Measurements from ENCODE around the gene PDZD7.

PDZD7 gene

GRCh38 chr10:101018118-101018599, 12.8 kb downstream of the PDZD7 start:
- no peak for DNase-seq

DNA sequence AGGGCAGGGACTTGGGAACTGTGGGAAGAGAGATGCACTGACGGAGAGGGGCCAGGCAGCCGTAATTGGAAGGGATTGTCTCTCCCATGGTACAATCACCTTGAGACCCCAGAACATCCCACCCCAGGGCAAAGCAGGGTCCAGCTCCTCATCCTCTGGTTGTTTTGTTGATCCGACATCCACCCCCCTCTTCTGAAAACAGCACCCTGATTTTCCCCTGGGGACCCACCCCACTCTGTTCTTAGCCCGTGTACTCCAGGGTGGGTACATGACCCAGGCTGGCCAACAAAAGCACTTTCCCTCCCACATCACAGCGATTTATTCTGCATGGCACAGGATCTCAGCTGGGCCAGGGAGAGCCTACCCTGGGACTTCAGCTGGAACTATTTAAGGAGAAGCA, 14.1 kb downstream of the PDZD7 start:
- no peak for DNase-seq

DNA sequence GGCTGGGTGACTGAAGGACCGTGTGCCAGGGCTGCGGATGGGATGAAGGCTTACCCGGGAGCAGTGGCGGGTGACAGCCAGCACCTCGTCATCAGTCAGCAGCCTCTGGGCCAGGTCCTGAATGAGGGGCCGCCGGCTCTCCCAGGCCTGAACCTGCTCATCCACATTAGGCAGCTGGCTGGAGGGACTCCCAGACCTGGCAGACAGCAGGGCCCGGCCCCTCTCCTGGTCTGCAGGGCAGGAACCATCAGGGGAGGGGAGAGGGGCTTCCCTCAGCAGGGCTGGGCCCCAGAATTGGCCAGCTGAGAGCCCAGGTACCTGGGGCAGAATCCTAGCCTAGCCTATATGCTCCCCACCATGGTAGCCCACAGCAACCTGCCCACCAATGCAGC, 15.4 kb downstream of the PDZD7 start:
- no peak for DNase-seq

DNA sequence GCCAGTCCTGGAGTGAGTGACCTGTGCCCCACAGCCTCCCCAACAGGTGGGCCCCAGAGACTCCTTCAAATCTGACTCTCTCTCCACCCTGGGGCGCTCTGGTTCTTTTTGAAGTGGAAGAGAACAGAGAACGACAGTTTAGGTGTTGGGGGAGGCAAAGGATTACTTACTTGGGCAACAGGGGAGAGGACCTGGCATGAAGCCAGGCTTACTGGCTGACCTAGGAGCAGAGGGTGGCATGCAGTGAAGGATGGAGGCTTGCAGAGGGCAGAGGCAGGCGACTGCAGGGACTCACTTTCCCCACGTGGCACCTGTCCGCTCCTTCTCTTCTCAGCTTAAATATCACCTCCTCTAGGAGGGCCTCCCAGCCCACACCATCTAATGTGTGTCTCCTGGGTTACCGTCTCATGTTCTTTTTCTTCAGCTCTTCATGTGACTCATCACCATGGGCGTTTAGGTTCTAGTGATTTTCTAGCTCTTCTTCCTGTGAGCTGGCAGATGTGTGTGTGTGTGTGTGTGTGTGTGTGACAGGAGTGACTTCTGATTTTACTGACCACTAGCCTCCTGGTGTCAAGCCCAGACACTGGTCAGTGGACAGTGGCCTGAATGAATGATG, 15.9 kb downstream of the PDZD7 start:
- DNase-seq = no peak

- peak; percentile 83 for DNase-seq
Observed at GRCh38 chr10:101014230-101014884, 16.6 kb downstream of the PDZD7 start.

DNA sequence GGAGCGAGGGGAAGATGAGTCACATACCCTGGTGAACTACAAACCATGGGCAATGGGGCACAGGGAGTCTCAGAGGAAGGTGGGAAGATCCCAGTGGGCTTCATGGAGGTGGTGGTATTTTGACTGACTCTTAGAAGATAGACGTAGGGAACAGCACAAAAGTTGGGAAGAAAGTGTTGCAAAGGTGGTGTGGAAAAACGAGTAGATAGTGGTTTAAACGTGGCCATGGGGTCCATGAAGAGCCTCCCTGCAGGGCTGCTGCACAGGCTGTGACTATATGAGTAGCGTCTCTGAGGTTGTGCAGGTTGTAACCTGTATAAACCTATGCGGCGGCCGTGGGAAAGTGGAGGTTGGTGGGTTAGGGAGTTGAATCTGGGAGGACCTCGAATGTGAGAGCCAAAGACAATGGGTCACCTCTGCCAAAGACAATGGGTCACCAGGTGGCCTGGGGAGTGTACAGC, 17.5 kb downstream of the PDZD7 start:
- DNase-seq = no peak

DNA sequence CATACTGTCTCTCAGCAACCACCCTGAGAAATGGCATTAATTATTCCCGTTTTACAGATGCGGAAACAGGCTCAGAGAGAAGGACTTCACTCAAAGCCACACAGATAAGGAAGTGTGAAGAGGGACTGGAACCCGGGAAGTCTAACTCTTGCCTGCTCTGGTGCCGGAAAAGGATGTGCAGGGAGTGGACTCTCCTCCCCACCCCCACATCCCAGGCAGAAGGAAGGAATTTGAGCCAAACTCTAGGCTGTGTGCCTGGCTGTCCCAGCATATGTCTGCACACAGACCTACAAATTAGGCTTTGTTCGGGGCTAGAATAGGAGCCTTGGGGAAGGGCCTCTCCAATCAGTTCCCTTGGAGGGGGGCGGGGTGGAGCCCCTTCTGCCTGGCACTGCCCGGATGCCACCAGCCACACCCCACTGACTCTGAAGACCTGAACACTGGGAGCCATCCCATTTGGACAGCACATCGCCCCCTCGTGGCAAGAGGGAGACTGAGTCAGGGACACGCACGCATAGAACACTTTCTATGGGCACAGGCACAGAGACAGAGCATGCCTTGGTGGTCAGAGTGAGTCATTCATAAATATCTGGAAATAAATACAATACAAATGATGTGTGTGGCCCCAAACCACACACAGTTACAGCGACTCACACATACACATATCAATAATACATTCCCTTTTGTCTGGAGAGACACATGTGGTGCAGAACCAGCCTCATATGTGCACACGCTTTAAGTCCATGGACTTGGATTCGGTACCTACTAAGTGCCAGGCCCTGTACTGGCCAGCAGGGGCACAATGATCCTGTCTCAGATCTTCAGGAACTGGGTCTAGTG, 18.2 kb downstream of the PDZD7 start:
- DNase-seq = peak; percentile 84

DNA sequence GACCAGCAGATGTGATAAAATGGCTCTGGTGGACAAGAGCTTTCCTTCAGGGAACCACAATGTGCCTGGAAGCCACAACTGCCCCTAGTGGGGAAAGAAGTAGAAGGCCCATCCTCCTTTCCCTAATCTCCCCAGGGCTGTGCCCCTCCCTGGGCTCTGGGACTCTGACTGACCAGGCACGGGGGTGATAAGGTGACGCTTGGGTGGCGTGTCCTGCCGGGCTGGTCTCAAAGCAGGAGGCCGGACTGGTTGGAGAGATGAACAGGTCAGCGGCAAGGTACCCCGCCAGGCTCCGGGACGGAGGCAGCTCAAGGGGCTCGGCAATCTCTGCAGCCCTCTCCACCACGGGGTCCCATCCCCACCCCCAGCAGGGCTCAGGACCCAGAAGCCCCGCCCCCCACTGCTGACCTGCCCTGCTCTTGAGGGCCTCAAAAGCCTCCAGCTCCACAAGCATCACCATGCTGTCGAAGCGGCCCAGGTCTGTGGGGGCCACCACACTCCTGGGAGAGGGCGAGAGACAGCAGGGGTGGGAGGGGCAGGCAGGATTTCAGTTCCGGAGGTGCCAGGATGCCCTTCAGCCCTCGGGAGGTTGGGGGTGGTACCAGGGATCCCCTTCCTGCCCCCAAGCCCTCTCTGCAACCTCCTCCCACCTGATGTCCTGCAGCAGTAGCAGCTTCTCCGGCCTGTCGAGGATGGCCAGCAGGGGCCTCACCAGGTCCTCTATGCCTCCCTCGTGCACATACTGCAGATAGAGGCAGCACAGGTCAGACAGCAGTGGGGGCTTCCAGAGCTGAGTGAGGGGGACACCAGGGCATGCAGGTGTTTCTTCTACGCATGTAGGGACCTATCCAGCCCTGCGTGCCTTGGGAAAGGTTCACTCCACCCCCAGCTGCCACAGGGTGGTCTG, 19.2 kb downstream of the PDZD7 start:
- DNase-seq = no peak

DNA sequence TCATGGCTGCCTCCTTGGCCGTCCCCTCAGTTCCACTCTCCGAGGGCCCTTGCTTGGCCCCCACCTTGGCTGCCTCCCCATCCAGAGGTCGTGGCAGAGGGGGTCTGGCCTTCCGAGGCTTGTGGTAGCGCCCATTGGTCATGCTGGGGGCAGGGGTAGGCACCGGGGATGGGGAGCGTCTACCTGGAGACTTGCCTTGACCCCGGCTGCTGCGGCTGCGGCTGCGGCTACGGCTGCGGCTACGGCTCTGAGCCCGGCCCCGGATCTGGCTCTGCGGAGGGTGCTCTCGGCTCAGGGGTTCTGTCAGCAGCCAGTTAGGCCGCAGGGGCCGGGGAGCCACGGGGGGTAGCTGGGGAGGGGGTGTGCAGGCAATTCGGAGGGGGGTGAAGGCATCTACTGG, 20.6 kb downstream of the PDZD7 start:
- DNase-seq = no peak

GRCh38 chr10:101008823-101009423, 22.0 kb downstream of the PDZD7 start:
- DNase-seq = no peak

DNA sequence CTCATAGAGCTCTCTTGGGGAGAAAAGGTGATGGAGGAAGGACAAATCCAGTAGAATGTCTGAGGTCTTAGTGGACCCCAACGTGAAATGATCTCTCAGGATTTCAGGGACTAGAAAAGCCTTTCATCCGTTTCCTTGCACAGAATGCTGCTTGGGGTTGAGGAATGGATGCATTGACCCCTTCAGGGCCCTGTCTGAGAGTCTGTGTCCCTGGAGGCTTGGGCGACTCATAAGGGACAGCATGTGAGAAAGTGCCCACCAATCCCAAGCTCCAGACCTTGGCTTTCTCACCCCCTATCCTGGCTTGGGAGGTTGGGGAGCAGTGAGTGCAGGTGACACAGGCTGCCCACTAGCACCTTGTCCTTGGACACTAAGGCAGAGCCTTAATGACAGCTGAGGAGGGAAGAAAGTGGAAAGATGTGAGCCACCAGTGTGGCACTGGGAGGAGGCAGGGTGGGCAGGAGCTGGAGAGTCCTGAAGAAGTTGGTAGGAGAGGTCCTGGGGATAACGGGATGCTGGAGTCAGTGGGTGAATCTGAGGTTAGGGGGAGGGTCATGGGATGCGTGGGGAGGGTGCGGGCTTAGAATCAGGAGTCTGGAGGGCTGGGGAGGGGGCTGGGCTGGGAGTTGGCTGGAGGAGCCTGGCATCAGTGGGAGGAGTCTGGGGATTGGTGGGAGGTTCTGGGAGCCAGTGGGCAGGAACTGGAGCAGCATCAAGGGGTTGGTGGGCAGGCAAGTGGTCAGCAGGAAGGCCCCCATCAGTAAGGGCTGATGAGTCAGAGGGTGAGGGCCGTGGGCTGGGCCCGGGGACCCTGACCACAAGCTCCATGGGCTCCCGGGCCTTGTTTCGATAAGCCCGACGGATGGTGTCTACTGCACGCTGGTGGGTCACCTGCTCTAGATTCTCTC, 22.8 kb downstream of the PDZD7 start:
- no peak for DNase-seq

DNA sequence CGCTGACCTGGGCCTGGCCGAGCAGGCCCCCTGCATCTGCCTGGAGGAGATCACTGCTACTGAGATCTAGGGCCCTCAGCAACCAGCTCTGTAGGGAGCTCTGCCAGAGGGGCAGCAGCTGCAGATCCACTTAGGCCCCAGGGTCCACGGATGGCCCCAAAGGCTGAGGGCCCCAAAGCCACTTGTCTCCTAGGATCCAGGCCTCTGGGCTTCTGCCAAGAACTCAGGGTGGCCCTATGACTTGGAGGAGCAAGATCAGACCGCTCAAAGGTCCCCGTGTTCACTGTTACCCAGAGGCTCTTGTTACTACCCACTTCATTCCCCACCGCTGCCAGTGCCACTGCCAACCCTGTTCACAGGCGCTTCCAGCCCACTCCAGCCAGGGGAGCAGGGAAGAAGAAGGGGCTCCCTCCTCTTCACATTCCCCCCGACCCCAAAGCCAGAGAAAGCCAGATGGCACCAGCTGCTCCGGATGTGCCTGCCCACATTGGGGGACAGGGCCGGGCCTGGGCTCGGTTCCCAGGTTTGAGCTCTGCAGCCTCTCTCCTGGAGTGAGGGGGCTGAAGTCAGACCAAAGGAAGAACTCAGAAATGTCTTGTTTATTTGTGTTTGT, 23.7 kb downstream of the PDZD7 start:
- no peak for DNase-seq

- DNase-seq = no peak
Observed at GRCh38 chr10:101006593-101007098, 24.3 kb downstream of the PDZD7 start.

DNA sequence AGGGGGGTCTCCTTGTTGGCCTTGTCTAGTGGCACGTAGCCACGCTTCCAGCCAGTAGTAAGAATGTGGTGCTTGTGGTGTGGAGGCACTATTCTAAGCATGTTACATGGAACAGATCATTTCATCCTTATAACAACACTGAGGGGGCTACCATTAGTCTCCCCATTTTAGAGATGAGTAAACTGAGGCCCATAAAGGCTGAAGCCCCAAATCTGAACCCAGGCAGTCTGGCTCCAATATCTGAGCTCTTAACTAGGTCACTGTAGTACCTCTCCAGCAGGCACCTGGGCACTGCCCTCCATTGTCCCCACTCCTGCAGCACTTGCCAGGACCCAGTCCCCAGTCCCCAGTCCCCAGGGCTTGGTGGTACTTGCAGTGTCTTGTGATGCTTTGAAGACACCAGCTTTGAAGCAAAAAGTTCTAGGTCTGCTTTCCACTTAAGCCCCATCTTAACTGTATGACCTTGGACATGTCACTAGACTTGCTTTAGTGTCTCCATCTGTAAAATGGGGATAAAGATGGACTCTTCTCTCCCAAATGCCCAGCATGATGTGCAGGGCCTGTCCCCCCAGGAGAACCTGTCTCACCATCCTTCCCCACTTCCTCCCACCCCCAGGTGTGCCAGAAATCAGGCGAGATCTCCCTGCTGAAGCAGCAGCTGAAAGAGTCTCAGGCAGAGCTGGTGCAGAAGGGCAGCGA, 24.9 kb downstream of the PDZD7 start:
- DNase-seq = no peak

- DNase-seq = no peak
Observed at GRCh38 chr10:101005361-101005760, 25.6 kb downstream of the PDZD7 start.

DNA sequence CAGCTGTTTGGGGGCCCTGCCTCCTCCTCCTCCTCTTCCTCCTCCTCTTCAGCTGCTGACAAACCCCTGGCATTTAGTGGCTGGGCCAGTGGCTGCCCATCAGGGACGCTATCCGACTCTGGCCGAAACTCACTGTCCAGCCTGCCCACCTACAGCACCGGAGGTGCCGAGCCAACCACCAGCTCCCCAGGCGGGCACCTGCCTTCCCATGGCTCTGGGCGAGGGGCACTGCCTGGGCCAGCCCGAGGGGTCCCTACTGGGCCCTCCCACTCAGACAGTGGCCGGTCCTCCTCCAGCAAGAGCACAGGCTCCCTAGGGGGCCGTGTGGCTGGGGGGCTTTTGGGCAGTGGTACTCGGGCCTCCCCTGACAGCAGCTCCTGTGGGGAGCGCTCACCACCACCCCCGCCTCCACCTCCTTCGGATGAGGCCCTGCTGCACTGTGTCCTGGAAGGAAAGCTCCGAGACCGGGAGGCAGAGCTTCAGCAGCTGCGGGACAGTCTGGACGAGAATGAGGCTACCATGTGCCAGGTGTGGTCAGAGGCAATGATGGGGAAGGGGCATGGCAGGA, 27.2 kb downstream of the PDZD7 start:
- DNase-seq = no peak

DNA sequence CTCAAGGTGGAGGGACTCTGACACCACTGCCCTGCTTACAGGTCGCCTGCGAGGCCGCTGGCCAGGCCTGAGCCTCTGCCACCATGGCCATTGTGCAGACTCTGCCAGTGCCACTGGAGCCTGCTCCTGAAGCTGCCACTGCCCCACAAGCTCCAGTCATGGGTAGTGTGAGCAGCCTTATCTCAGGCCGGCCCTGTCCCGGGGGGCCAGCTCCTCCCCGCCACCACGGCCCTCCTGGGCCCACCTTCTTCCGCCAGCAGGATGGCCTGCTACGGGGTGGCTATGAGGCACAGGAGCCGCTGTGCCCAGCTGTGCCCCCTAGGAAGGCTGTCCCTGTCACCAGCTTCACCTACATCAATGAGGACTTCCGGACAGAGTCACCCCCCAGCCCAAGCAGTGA, 28.5 kb downstream of the PDZD7 start:
- no peak for DNase-seq

GRCh38 chr10:101001659-101002035, 29.3 kb downstream of the PDZD7 start:
- no peak for DNase-seq

DNA sequence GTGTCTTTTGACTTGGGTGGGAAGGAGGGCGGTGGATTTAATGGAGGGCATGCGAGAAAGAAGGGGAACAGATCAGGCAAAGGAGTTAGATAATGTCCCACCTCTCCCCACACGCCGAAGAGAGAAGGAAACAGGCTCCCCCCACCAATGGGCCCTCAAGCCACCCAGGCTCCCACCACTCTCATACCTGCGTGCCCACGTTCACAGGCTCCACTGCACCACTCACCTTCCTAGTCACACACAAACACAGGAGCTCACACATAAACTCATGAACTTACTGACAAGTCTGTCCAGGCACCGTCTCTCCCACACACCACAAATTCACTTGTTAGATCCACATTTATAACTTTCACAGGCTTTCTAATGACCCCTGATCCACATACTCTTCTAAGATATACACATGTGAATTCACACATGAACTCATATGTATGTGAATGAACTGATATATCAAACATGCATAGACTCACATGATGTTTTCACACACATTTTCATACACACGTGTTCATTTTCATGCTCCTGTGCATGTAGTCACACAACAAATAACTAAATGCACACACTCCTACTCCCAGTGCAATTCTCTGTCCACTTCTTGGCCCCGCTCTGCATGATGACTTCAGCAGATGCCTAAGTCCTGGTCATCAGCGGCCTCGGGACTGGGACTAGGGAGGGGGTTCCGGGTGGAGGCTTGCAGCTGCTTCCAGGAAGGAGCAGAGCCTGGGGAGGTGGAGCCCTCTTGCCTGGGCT, 29.8 kb downstream of the PDZD7 start:
- no peak for DNase-seq

All from CD4-positive, alpha-beta T cell treated with Interleukin-6 for 4 hours (primary cell).